IMR-90 (cell line): Measurements from ENCODE around the gene MRPS34. TPM values are rescaled to one million over a fixed set of nuclear protein-coding genes. Genes with fewer than 3 reads are reported as not detected.

Source experiments
- ATAC-seq: fragments of 200-7000 bp; cut with Tn5 transposase; 2 replicates; pipeline ENCODE4 v1.9.1; 2020; ENCODE audit warnings: low read depth, mild to moderate bottlenecking, moderate library complexity
- BruUV-seq: library from RNA; stranded (reverse); fragments of 400-500 nt; replicated peaks from 2 replicates; lab custom pipeline; 2021; lab: Mats Ljungman, UMichigan
- CTCF ChIA-PET: fragments of 300-600 bp; formaldehyde crosslinking; extraction: SDS; loops from one replicate; lab custom pipeline; 2021; ENCODE audit warnings: antibody characterized with exemption; lab: Yijun Ruan, JAX
- POLR2A ChIA-PET: fragments of 300-600 bp; sonication (Branson Sonifier 250); formaldehyde crosslinking; loops from one replicate; lab custom pipeline; 2022; ENCODE audit warnings: antibody characterized with exemption; ENCODE audit not compliant: unreplicated experiment; lab: Charles Lee
- DNase-seq: peaks from one replicate; pipeline ENCODE4 v3.0.0; 2013
- H2AFZ ChIP-seq: replicated peaks from 2 replicates; pipeline ENCODE3; 2013; ENCODE audit warnings: low read length, mild to moderate bottlenecking; ENCODE audit not compliant: poor library complexity
- H2AK5ac ChIP-seq: 2 replicates; pipeline ENCODE4 v1.6.1; 2013; ENCODE audit warnings: low read depth, low read length, inconsistent platforms
- H2AK9ac ChIP-seq: replicated peaks from 2 replicates; pipeline ENCODE3; 2013; ENCODE audit warnings: mild to moderate bottlenecking, low read depth, low read length, moderate library complexity; ENCODE audit not compliant: poor library complexity
- H2BK120ac ChIP-seq: 2 replicates; pipeline ENCODE4 v1.6.1; 2013; ENCODE audit warnings: low read depth, low read length, inconsistent platforms
- H2BK15ac ChIP-seq: 3 replicates; pipeline ENCODE4 v1.6.1; 2013; ENCODE audit warnings: low read depth, low read length, inconsistent platforms
- H2BK20ac ChIP-seq: 2 replicates; pipeline ENCODE4 v1.6.1; 2013; ENCODE audit warnings: low read depth, mild to moderate bottlenecking, inconsistent platforms, low read length, moderate library complexity
- H2BK5ac ChIP-seq: 2 replicates; pipeline ENCODE4 v1.6.1; 2013; ENCODE audit warnings: mild to moderate bottlenecking, low read depth, low read length, inconsistent platforms; ENCODE audit not compliant: poor library complexity, severe bottlenecking
- H3K14ac ChIP-seq: replicated peaks from 2 replicates; pipeline ENCODE4 v1.6.1; 2013; ENCODE audit warnings: low read depth, low read length, inconsistent platforms
- H3K18ac ChIP-seq: 2 replicates; pipeline ENCODE4 v1.6.1; 2013; ENCODE audit warnings: low read depth, low read length, control low read depth
- H3K23ac ChIP-seq: 2 replicates; pipeline ENCODE4 v1.6.1; 2013; ENCODE audit warnings: low read depth, low read length, inconsistent platforms
- H3K27ac ChIP-seq: 2 replicates; pipeline ENCODE4 v1.5.1; 2013; ENCODE audit warnings: mild to moderate bottlenecking, control low read depth, low read length; ENCODE audit not compliant: insufficient read depth
- H3K27me3 ChIP-seq: 2 replicates; pipeline ENCODE4 v1.6.1; 2013; ENCODE audit warnings: low read length; ENCODE audit not compliant: control insufficient read depth, insufficient read depth
- H3K36me3 ChIP-seq: 2 replicates; pipeline ENCODE4 v1.6.1; 2013; ENCODE audit warnings: low read length, mixed read lengths; ENCODE audit not compliant: control insufficient read depth, insufficient read depth
- H3K4ac ChIP-seq: 2 replicates; pipeline ENCODE4 v1.6.1; 2013; ENCODE audit warnings: low read depth, low read length, inconsistent platforms
- H3K4me1 ChIP-seq: 2 replicates; pipeline ENCODE4 v1.6.1; 2013; ENCODE audit warnings: low read length, mixed read lengths; ENCODE audit not compliant: control insufficient read depth, insufficient read depth
- H3K4me2 ChIP-seq: 2 replicates; pipeline ENCODE4 v1.6.1; 2013; ENCODE audit warnings: low read depth, mild to moderate bottlenecking, control low read depth, low read length, moderate library complexity
- H3K4me3 ChIP-seq: 2 replicates; pipeline ENCODE4 v1.5.1; 2013; ENCODE audit warnings: low read depth, mild to moderate bottlenecking, control low read depth, low read length, moderate library complexity; ENCODE audit not compliant: insufficient read depth
- H3K56ac ChIP-seq: 2 replicates; pipeline ENCODE4 v1.6.1; 2013; ENCODE audit warnings: low read length, inconsistent platforms; ENCODE audit not compliant: insufficient read depth; ENCODE audit errors: extremely low read depth
- H3K79me1 ChIP-seq, 2 experiments: 2 replicates each; pipeline ENCODE4 v1.6.1; 2013; ENCODE audit warnings: low read length in 2 of 2, inconsistent platforms in 1 of 2, low read depth in 1 of 2
- H3K9ac ChIP-seq: 2 replicates; pipeline ENCODE4 v1.6.1; 2013; ENCODE audit warnings: low read depth, low read length, control low read depth
- H3K9me1 ChIP-seq: 2 replicates; pipeline ENCODE4 v1.6.1; 2013; ENCODE audit warnings: low read length, inconsistent platforms; ENCODE audit not compliant: insufficient read depth
- H3K9me3 ChIP-seq: 2 replicates; pipeline ENCODE4 v1.6.1; 2013; ENCODE audit warnings: low read length; ENCODE audit not compliant: control insufficient read depth, insufficient read depth
- H4K20me1 ChIP-seq: 2 replicates; pipeline ENCODE4 v1.6.1; 2013; ENCODE audit warnings: low read length, inconsistent platforms; ENCODE audit not compliant: insufficient read depth
- H4K5ac ChIP-seq: 2 replicates; pipeline ENCODE4 v1.6.1; 2013; ENCODE audit warnings: mild to moderate bottlenecking, low read depth, low read length, control low read depth
- H4K8ac ChIP-seq, 2 experiments: 2 replicates each; pipeline ENCODE4 v1.6.1; 2013; ENCODE audit warnings: low read depth in 2 of 2, low read length in 2 of 2, control low read depth in 1 of 2, inconsistent platforms in 1 of 2
- H4K91ac ChIP-seq: 2 replicates; pipeline ENCODE4 v1.6.1; 2013; ENCODE audit warnings: low read depth, low read length, inconsistent platforms; ENCODE audit not compliant: insufficient read depth
- BHLHE40 ChIP-seq: fragments of 150-350 bp; IDR thresholded peaks from 2 replicates; pipeline ENCODE4 v1.6.1; 2016; ENCODE audit warnings: mild to moderate bottlenecking, low read depth, low read length
- CEBPB ChIP-seq: IDR thresholded peaks from 2 replicates; pipeline ENCODE4 v1.6.1; 2012; ENCODE audit warnings: low read depth, low read length, improper control_type of control experiment
- CHD1 ChIP-seq: IDR thresholded peaks from 2 replicates; pipeline ENCODE4 v1.6.1; 2012; ENCODE audit warnings: low read depth, low read length, improper control_type of control experiment
- FOS ChIP-seq: fragments of 150-350 bp; IDR thresholded peaks from 2 replicates; pipeline ENCODE4 v1.6.1; 2016; ENCODE audit warnings: low read depth, low read length
- MAFK ChIP-seq: IDR thresholded peaks from 2 replicates; pipeline ENCODE4 v1.6.1; 2012; ENCODE audit warnings: low read depth, low read length, improper control_type of control experiment
- MAZ ChIP-seq: IDR thresholded peaks from 2 replicates; pipeline ENCODE4 v1.6.1; 2012; ENCODE audit warnings: low read depth, mild to moderate bottlenecking, low read length, improper control_type of control experiment, moderate library complexity, borderline replicate concordance
- NFE2L2 ChIP-seq: fragments of 150-350 bp; IDR thresholded peaks from 2 replicates; pipeline ENCODE4 v1.6.1; 2016; ENCODE audit warnings: low read depth, mild to moderate bottlenecking, low read length
- POLR2A ChIP-seq: IDR thresholded peaks from 2 replicates; pipeline ENCODE4 v1.6.1; 2012; ENCODE audit warnings: mild to moderate bottlenecking, low read depth, low read length
- RAD21 ChIP-seq: IDR thresholded peaks from 2 replicates; pipeline ENCODE4 v1.6.1; 2012; ENCODE audit warnings: low read length, improper control_type of control experiment
- RCOR1 ChIP-seq: IDR thresholded peaks from 2 replicates; pipeline ENCODE4 v1.6.1; 2012; ENCODE audit warnings: mild to moderate bottlenecking, low read length, improper control_type of control experiment; ENCODE audit not compliant: insufficient replicate concordance
- RFX5 ChIP-seq: IDR thresholded peaks from 2 replicates; pipeline ENCODE4 v1.8.0; 2012; ENCODE audit warnings: low read depth, mild to moderate bottlenecking, low read length, moderate library complexity
- SMC3 ChIP-seq: fragments of 150-350 bp; IDR thresholded peaks from 2 replicates; pipeline ENCODE4 v1.6.1; 2016; ENCODE audit warnings: low read depth, mild to moderate bottlenecking, antibody characterized with exemption, low read length, moderate library complexity
- WGBS, 2 experiments: methylation state at CpG; one replicate each; pipeline versions ENCODE4 v1.1.5 to v1.1.7; 2013; ENCODE audit warnings: missing lambda C conversion rate in 2 of 2; ENCODE audit not compliant: insufficient read length in 1 of 2; ENCODE audit errors: extremely low coverage in 2 of 2; 5-methylcytosine and 5-hydroxymethylcytosine counted together
- dilution Hi-C: fragments of 300-500 bp; cut with HindIII; formaldehyde crosslinking; loops from one replicate; pipeline ENCODE4 v1.14.3; 2018; ENCODE audit warnings: low sequenced_read_pairs; ENCODE audit not compliant: unreplicated experiment
- in situ Hi-C: fragments of 300-500 bp; cut with MboI; formaldehyde crosslinking; loops from 3 replicates; pipeline ENCODE4 v1.14.3; 2019; ENCODE audit warnings: low sequenced_read_pairs, inconsistent platforms, mixed read lengths
- intact Hi-C: fragments of 100-400 bp; cut with micrococcal nuclease; formaldehyde crosslinking; loops from 2 replicates; pipeline ENCODE4 v1.10.0; 2022
- polyA plus RNA-seq, 3 experiments: library from polyadenylated mRNA; depleted of rRNA; stranded (reverse); fragments of >200 nt; gene quantifications; 2 replicates each; pipeline ENCODE4 v1.2.3, GENCODE V29; 2012; ENCODE audit warnings: low replicate concordance in 1 of 3
- total RNA-seq: library from RNA; depleted of rRNA; stranded (reverse); fragments of >200 nt; gene quantifications from 2 replicates; pipeline ENCODE4 v1.2.3, GENCODE V29; 2012
- TF ChIP-seq, protein P1 (sequence below): fragments of 150-350 bp; IDR thresholded peaks from 2 replicates; pipeline ENCODE4 v1.6.1; 2017; ENCODE audit warnings: mild to moderate bottlenecking, antibody characterized with exemption, low read length, low read depth
- TF ChIP-seq, protein P2 (sequence below): conservative IDR thresholded peaks from 2 replicates; pipeline ENCODE4 v1.5.1; 2012; ENCODE audit warnings: mild to moderate bottlenecking, low read depth, low read length, improper control_type of control experiment
- TF ChIP-seq, protein P3 (sequence below): fragments of 150-350 bp; IDR thresholded peaks from 2 replicates; pipeline ENCODE4 v1.6.1; 2016; ENCODE audit warnings: low read depth, mild to moderate bottlenecking, low read length, moderate library complexity, borderline replicate concordance

MRPS34 gene
- total and polyA plus RNA-seq, 2 of the 4 experiments (the other 2 are of a cell fraction) = 68.5 to 80.4 TPM

DNA sequence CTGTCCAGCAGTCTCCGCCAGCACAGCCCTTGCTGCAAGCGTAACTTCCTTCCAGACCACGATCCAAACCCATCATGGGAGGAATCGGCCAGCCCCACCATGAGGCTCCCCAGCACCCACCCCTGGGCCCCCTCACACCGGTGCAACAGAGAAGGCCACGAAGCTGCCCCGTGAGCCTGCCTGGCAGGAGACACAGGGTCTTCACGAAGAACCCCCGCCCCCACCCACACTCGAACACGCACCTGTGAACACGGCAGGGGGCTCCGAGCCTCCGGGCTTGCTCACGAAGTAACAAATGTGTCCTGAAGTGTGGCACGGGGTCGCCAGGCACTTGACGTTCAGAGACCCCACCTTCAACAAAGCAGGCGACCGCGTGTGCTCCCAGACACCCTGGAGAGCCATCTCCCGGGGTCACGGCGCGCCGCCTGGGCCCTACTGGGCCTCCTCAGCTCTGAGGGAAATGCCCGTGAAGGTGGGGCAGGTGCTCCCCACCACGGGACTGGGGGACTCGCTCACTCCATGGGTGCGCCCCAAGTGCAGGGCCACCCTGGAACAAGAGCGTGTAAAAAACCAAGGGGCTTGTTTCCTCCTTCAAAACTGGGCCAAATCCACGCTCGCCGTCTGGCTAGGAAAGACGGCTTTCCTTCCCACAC, 46.1 kb upstream of the MRPS34 start:
- POLR2A ChIA-PET = no interaction called here
- no peak overlapping the region for H3K4ac ChIP-seq
- no peak overlapping the region for H2AK5ac ChIP-seq
- no peak overlapping the region for H3K9ac ChIP-seq
- H4K8ac ChIP-seq = no peak overlapping the region
- peaks cover 18% of the 10 kb centered on the region for H3K36me3 ChIP-seq
- no peak overlapping the region for H2BK20ac ChIP-seq
- H4K5ac ChIP-seq = no peak overlapping the region
- intact Hi-C loops = no loop called here
- DNase-seq (no peak), ATAC-seq (no peak)
- WGBS, 2 experiments = 80% methylated on average over 10 of the region's 35 CpGs; no CpG with 5 or more reads in 1 of the 2 experiments
- no peaks in the 10 kb centered on the region for H3K9me3 ChIP-seq
- no peaks in the 10 kb centered on the region for H3K4me1 ChIP-seq
- 0 out of 2 replicates have a peak, but pooled peaks cover 3% of the 10 kb centered on the region for H4K20me1 ChIP-seq
- no peak overlapping the region for H2BK15ac ChIP-seq
- no peak overlapping the region for H3K4me2 ChIP-seq
- H3K4me3 ChIP-seq = no peak overlapping the region
- in situ Hi-C loops = no loop called here
- no peak overlapping the region for H3K56ac ChIP-seq
- CTCF ChIA-PET = no interaction called here
- H3K9me1 ChIP-seq = peaks cover 2% of the 10 kb centered on the region; the same call in 1 of the 2 replicates
- H3K27ac ChIP-seq = no peak overlapping the region
- no peak overlapping the region for H4K91ac ChIP-seq
- no peak for TF ChIP-seq CEBPB
- no peak for TF ChIP-seq MAZ
- TF ChIP-seq, protein P1, sequence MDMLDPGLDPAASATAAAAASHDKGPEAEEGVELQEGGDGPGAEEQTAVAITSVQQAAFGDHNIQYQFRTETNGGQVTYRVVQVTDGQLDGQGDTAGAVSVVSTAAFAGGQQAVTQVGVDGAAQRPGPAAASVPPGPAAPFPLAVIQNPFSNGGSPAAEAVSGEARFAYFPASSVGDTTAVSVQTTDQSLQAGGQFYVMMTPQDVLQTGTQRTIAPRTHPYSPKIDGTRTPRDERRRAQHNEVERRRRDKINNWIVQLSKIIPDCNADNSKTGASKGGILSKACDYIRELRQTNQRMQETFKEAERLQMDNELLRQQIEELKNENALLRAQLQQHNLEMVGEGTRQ = no peak
- TF ChIP-seq SMC3 = no peak
- no peak for TF ChIP-seq NFE2L2
- TF ChIP-seq, protein P2, sequence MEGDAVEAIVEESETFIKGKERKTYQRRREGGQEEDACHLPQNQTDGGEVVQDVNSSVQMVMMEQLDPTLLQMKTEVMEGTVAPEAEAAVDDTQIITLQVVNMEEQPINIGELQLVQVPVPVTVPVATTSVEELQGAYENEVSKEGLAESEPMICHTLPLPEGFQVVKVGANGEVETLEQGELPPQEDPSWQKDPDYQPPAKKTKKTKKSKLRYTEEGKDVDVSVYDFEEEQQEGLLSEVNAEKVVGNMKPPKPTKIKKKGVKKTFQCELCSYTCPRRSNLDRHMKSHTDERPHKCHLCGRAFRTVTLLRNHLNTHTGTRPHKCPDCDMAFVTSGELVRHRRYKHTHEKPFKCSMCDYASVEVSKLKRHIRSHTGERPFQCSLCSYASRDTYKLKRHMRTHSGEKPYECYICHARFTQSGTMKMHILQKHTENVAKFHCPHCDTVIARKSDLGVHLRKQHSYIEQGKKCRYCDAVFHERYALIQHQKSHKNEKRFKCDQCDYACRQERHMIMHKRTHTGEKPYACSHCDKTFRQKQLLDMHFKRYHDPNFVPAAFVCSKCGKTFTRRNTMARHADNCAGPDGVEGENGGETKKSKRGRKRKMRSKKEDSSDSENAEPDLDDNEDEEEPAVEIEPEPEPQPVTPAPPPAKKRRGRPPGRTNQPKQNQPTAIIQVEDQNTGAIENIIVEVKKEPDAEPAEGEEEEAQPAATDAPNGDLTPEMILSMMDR = no peak
- no peak for TF ChIP-seq POLR2A
- TF ChIP-seq RAD21 = no peak
- TF ChIP-seq, protein P3, sequence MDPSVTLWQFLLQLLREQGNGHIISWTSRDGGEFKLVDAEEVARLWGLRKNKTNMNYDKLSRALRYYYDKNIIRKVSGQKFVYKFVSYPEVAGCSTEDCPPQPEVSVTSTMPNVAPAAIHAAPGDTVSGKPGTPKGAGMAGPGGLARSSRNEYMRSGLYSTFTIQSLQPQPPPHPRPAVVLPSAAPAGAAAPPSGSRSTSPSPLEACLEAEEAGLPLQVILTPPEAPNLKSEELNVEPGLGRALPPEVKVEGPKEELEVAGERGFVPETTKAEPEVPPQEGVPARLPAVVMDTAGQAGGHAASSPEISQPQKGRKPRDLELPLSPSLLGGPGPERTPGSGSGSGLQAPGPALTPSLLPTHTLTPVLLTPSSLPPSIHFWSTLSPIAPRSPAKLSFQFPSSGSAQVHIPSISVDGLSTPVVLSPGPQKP = no peak
- no peak for TF ChIP-seq CHD1
- TF ChIP-seq BHLHE40 = no peak
- no peak for TF ChIP-seq FOS
- no peak for TF ChIP-seq MAFK
- TF ChIP-seq RFX5 = no peak
- TF ChIP-seq RCOR1 = no peak
- H3K79me1 ChIP-seq = peaks cover 0 to 11% of the 10 kb centered on the region in 2 experiments; a peak in 2 of 4 replicates
- H2BK5ac ChIP-seq = no peak overlapping the region
- H3K18ac ChIP-seq = no peak overlapping the region
- H2BK120ac ChIP-seq = no peak overlapping the region
- no peak overlapping the region for H2AFZ ChIP-seq
- no TSS peak for BruUV-seq
- no peak overlapping the region for H3K14ac ChIP-seq
- H3K23ac ChIP-seq = no peak overlapping the region
- H3K27me3 ChIP-seq = no peaks in the 10 kb centered on the region
- no peak overlapping the region for H2AK9ac ChIP-seq
- dilution Hi-C loops = no loop called here
